SK-N-MC (cell line): ENCODE data around the gene POMT2.

Experiments
- EZH2 ChIP-seq: fragments of 200-600 bp; sonication (generic); IDR thresholded peaks from one replicate; pipeline ENCODE4 v1.6.1; 2017; ENCODE audit warnings: antibody characterized with exemption
- FOXP2 ChIP-seq: optimal IDR thresholded peaks from 2 replicates; pipeline ENCODE3; 2011; ENCODE audit warnings: mild to moderate bottlenecking, moderate library complexity; ENCODE audit not compliant: insufficient read depth; ENCODE audit errors: extremely low read length, control extremely low read depth
- POLR2AphosphoS5 ChIP-seq: IDR thresholded peaks from 2 replicates; pipeline ENCODE4 v1.6.1; 2012; ENCODE audit warnings: mild to moderate bottlenecking, low read depth, low read length, borderline replicate concordance

GRCh38 chr14:77251870-77252269, 68.8 kb downstream of the POMT2 start:
- TF ChIP-seq EZH2 (no peak), POLR2AphosphoS5 (no peak), FOXP2 (no peak)
